Erythroblast (primary cell): ENCODE data around the gene AFG1L.

ENCODE experiments used
- GATA1 ChIP-seq: IDR thresholded peaks from 2 replicates; pipeline ENCODE4 v1.6.1; 2011; ENCODE audit warnings: low read depth, mild to moderate bottlenecking, control low read depth, low read length, moderate library complexity
- POLR2A ChIP-seq: IDR thresholded peaks from 2 replicates; pipeline ENCODE4 v1.6.1; 2011; ENCODE audit warnings: mild to moderate bottlenecking, low read length

GRCh38 chr6:108331982-108332381, 37.1 kb downstream of the AFG1L start:
- TF ChIP-seq POLR2A (no peak), GATA1 (no peak)
